HEK293T (cell line): Measurements from ENCODE around the gene TCHH.

ENCODE experiments used
- BHLHE40 ChIP-seq: fragments of 450-650 bp; IDR thresholded peaks from 2 replicates; pipeline ENCODE4 v1.6.1; 2016; ENCODE audit warnings: mild to moderate bottlenecking, moderate library complexity, borderline replicate concordance
- CTBP1 ChIP-seq: fragments of 450-650 bp; IDR thresholded peaks from 2 replicates; pipeline ENCODE4 v1.6.1; 2016; ENCODE audit warnings: borderline replicate concordance
- ELF4 ChIP-seq: fragments of 450-650 bp; IDR thresholded peaks from 2 replicates; pipeline ENCODE4 v1.6.1; 2017; ENCODE audit warnings: antibody characterized with exemption
- FOXK2 ChIP-seq: fragments of 450-650 bp; IDR thresholded peaks from 2 replicates; pipeline ENCODE4 v1.6.1; 2016; ENCODE audit warnings: mild to moderate bottlenecking
- FOXM1 ChIP-seq: fragments of 450-650 bp; IDR thresholded peaks from 2 replicates; pipeline ENCODE4 v1.6.1; 2017; ENCODE audit warnings: mild to moderate bottlenecking, borderline replicate concordance
- HDGF ChIP-seq: fragments of 450-650 bp; IDR thresholded peaks from 2 replicates; pipeline ENCODE4 v1.6.1; 2017; ENCODE audit warnings: antibody characterized with exemption, borderline replicate concordance
- L3MBTL2 ChIP-seq: fragments of 450-650 bp; conservative IDR thresholded peaks from 2 replicates; pipeline ENCODE4 v1.6.1; 2016; ENCODE audit warnings: mild to moderate bottlenecking
- NFRKB ChIP-seq: fragments of 450-650 bp; IDR thresholded peaks from 2 replicates; pipeline ENCODE4 v1.6.1; 2016; ENCODE audit warnings: mild to moderate bottlenecking, moderate library complexity
- PKNOX1 ChIP-seq: fragments of 450-650 bp; IDR thresholded peaks from 2 replicates; pipeline ENCODE4 v1.6.1; 2016
- SP1 ChIP-seq: fragments of 450-650 bp; IDR thresholded peaks from 2 replicates; pipeline ENCODE4 v1.6.1; 2017
- TARDBP ChIP-seq: fragments of 450-650 bp; IDR thresholded peaks from 2 replicates; pipeline ENCODE4 v1.6.1; 2016
- ZNF384 ChIP-seq: fragments of 450-650 bp; IDR thresholded peaks from 2 replicates; pipeline ENCODE4 v1.6.1; 2016

GRCh38 chr1:152089014-152089674 is 26.1 kb downstream of the TCHH start, which contains the start of gene TCHHL1:
- TF ChIP-seq SP1 = no peak
- TF ChIP-seq ZNF384 = no peak
- no peak for TF ChIP-seq FOXM1
- TF ChIP-seq TARDBP = no peak
- TF ChIP-seq ELF4 = no peak
- no peak for TF ChIP-seq BHLHE40
- TF ChIP-seq PKNOX1 = no peak
- no peak for TF ChIP-seq NFRKB
- TF ChIP-seq HDGF = no peak
- TF ChIP-seq L3MBTL2 = no peak
- TF ChIP-seq FOXK2 = no peak
- no peak for TF ChIP-seq CTBP1
